Astrocyte (in vitro differentiated cells and primary cell): ENCODE measurements around the gene SGSM2.

ENCODE experiments used
- CTCF ChIP-seq: IDR thresholded peaks from 2 replicates; pipeline ENCODE4 v1.5.1; 2011; ENCODE audit warnings: low read depth, mild to moderate bottlenecking, inconsistent platforms, low read length, moderate library complexity; ENCODE audit not compliant: insufficient read depth
- EZH2 ChIP-seq: IDR thresholded peaks from 2 replicates; pipeline ENCODE4 v1.6.1; 2012; ENCODE audit warnings: mild to moderate bottlenecking, low read length, inconsistent platforms; ENCODE audit not compliant: insufficient read depth

- TF ChIP-seq CTCF (no peak), EZH2 (no peak)
Measured at GRCh38 chr17:2319051-2319450, 18.2 kb upstream of the SGSM2 start.
